Measurements from ENCODE around the gene PMS1. TPM values are rescaled to one million over a fixed set of nuclear protein-coding genes. Genes with fewer than 3 reads are reported as not detected.
A peak's percentile ranks its signal among the peaks of the same experiment; 100 is the strongest.
"Not testable (repeated sequence)": the region's sequence is repeated elsewhere in the genome, so short reads cannot be mapped to it uniquely, and the experiment has no call there.

The PMS1 gene
- total and polyA plus RNA-seq, 12 donors, result 4.1 to 17.3 (median 11.5) TPM

GRCh38 chr2:189826039-189826438, 41.8 kb downstream of the PMS1 start:
- Histone ChIP-seq H3K27me3 (no peaks in the 10 kb centered on the region), H3K9me3 (no peaks in the 10 kb centered on the region), H3K36me3 (peaks cover 0 to 13% (median 0%) of the 10 kb centered on the region in 9 donors), H3K4me1 (no peaks in the 10 kb centered on the region), H3K27ac (no peak overlapping the region), H3K4me3 (no peak overlapping the region)
- ATAC-seq (no peak), DNase-seq (no peak)
- intact Hi-C loops (cut with DNase I), result no loop called here
- WGBS, 2 donors, result 97 to 98% methylated on average over 5 of the region's 5 CpGs
- TF ChIP-seq CTCF (IDR thresholded peaks at IDR 0.05), result no peak

- intact Hi-C loops (cut with DNase I), result no loop called here
- no peak for TF ChIP-seq CTCF (IDR thresholded peaks at IDR 0.05)
- Histone ChIP-seq H3K27ac (no peak overlapping the region), H3K27me3 (no peaks in the 10 kb centered on the region), H3K4me1 (no peaks in the 10 kb centered on the region), H3K36me3 (peaks cover 0 to 10% (median 0%) of the 10 kb centered on the region in 9 donors), H3K9me3 (no peaks in the 10 kb centered on the region), H3K4me3 (no peak overlapping the region)
- DNase-seq (no peak), ATAC-seq (no peak)
- 86 to 88% methylated on average over 4 of the region's 4 CpGs for WGBS, 2 donors
Observed at GRCh38 chr2:189829102-189829833, 45.0 kb downstream of the PMS1 start.

- WGBS, 2 donors, result 53 to 73% methylated on average over 1 of the region's 1 CpG
- ATAC-seq (peak in 1 of 8 donors; percentile 47), DNase-seq (no peak)
- intact Hi-C loops (cut with DNase I), result no loop called here
- Histone ChIP-seq H3K9me3 (no peaks in the 10 kb centered on the region), H3K4me1 (no peaks in the 10 kb centered on the region), H3K4me3 (no peak overlapping the region), H3K36me3 (peaks cover 0 to 10% (median 0%) of the 10 kb centered on the region in 9 donors), H3K27ac (no peak overlapping the region), H3K27me3 (no peaks in the 10 kb centered on the region)
- TF ChIP-seq CTCF (IDR thresholded peaks at IDR 0.05), result no peak
Observed at GRCh38 chr2:189830510-189830909, 46.3 kb downstream of the PMS1 start.

GRCh38 chr2:189834059-189834458, 49.8 kb downstream of the PMS1 start:
- no peak for TF ChIP-seq CTCF (IDR thresholded peaks at IDR 0.05)
- H3K36me3 ChIP-seq, result peaks cover 0 to 10% (median 0%) of the 10 kb centered on the region in 9 donors
- H3K4me1 ChIP-seq, result peaks cover 0 to 12% (median 0%) of the 10 kb centered on the region in 9 donors
- no peaks in the 10 kb centered on the region for H3K27me3 ChIP-seq
- ATAC-seq (no peak), DNase-seq (no peak)
- no peak overlapping the region for H3K4me3 ChIP-seq
- H3K9me3 ChIP-seq, result no peaks in the 10 kb centered on the region
- no peak overlapping the region for H3K27ac ChIP-seq
- intact Hi-C loops (cut with DNase I), result no loop called here
- WGBS, 2 donors, result 87 to 88% methylated on average over 3 of the region's 3 CpGs

GRCh38 chr2:189834642-189835041, 50.4 kb downstream of the PMS1 start:
- WGBS, 2 donors, result 90 to 94% methylated on average over 1 of the region's 1 CpG
- H3K36me3 ChIP-seq; H3K4me3 ChIP-seq; ATAC-seq; intact Hi-C loops (cut with DNase I); H3K27me3 ChIP-seq; H3K27ac ChIP-seq; DNase-seq; H3K9me3 ChIP-seq: not testable (repeated sequence)
- H3K4me1 ChIP-seq, result peaks cover 0 to 12% (median 0%) of the 10 kb centered on the region in 9 donors

All from heart right ventricle (tissue), 16 donors.